Umbilical cord (tissue), 2 donors: ENCODE measurements around the gene CDH22. TPM values are rescaled to one million over a fixed set of nuclear protein-coding genes. Genes with fewer than 3 reads are reported as not detected.
A peak's percentile ranks its signal among the peaks of the same experiment; 100 is the strongest.

Experiments used
- DNase-seq: peaks from one replicate; pipeline ENCODE4 v3.0.0-alpha.2; 2015; ENCODE audit warnings: low spot score
- total RNA-seq: library from RNA; depleted of rRNA; stranded (reverse); fragments of >200 nt; gene quantifications from one replicate; pipeline ENCODE4 v1.2.3, GENCODE V29; 2014; ENCODE audit warnings: low replicate concordance; ENCODE audit not compliant: insufficient read depth

Gene CDH22, protein sequence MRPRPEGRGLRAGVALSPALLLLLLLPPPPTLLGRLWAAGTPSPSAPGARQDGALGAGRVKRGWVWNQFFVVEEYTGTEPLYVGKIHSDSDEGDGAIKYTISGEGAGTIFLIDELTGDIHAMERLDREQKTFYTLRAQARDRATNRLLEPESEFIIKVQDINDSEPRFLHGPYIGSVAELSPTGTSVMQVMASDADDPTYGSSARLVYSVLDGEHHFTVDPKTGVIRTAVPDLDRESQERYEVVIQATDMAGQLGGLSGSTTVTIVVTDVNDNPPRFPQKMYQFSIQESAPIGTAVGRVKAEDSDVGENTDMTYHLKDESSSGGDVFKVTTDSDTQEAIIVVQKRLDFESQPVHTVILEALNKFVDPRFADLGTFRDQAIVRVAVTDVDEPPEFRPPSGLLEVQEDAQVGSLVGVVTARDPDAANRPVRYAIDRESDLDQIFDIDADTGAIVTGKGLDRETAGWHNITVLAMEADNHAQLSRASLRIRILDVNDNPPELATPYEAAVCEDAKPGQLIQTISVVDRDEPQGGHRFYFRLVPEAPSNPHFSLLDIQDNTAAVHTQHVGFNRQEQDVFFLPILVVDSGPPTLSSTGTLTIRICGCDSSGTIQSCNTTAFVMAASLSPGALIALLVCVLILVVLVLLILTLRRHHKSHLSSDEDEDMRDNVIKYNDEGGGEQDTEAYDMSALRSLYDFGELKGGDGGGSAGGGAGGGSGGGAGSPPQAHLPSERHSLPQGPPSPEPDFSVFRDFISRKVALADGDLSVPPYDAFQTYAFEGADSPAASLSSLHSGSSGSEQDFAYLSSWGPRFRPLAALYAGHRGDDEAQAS
- total RNA-seq, result 0.24 TPM

DNA sequence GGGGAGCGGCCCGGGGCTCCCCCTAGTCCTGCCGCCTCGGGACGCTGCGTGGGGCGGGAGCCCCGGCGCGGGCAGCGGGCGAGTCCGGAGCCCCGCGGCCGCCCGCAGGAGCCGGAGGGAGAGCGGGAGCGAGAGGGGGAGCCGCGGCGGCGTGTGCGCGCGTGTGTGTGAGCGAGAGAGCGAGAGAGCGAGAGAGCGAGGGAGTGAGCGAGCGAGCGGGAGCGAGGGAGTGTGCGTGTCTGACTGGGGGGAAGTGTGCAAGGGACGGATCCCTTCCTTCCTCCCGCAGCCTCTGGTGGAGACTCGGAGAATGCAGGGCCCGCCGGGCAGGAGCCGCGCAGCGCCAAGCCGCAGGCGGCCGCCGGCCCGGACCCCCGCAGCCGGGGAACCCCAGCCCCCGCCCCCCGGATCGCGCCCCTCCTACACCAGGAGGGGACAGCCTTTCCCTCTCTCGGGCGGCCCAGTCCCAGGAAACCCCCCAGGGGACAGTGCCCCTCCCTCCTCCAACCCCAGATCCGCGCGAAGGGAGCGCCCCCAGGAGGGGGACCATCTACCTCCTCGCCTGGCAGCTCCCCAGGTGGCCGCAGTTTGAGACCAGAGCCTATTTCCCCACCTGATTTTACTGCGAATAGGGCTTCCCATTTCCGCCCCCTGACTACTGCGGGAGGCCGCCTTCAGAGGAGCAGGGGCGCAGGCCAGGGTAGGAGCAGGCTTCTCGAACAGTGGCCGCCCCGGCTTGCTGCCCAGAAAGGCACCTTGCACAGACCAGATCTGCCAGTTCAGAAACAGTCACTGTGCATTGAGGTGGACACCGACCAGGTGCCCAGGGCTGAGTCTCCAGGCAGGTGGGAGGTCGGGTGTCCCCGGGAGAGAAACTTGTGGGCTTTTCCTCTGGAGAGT, at the start of gene CDH22:
Gene CDH22, minus strand, starts transcription at position 241 of the 900 bp plus-strand sequence. CDS start 57,204 bp downstream, outside the sequence.
- DNase-seq, result peak; percentile 48

DNA sequence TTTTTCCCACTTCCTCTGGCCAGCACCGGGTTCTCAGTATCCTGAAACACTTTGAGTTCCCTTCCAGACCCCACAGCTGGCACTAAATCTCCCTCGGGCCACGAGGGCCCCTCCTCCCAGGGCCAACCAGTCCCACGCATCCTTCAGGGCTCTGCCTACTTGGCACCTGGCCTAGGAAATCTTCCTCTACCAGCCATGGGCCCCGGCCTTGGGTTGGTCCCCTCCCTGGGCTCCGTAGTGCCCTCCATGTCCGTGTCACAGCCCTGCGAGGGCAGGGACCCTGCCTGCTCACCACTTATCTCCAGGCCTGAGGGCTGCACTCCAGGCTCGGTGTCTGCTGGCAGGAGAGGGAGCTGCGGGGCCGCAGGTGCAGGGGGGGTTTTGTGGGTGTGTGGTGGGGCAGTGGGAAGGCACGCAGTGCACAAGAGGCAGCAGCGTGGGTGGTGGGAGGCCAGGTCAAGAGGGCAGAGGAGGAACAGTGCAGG, 48.8 kb upstream of the CDH22 start:
- DNase-seq, result no peak

DNA sequence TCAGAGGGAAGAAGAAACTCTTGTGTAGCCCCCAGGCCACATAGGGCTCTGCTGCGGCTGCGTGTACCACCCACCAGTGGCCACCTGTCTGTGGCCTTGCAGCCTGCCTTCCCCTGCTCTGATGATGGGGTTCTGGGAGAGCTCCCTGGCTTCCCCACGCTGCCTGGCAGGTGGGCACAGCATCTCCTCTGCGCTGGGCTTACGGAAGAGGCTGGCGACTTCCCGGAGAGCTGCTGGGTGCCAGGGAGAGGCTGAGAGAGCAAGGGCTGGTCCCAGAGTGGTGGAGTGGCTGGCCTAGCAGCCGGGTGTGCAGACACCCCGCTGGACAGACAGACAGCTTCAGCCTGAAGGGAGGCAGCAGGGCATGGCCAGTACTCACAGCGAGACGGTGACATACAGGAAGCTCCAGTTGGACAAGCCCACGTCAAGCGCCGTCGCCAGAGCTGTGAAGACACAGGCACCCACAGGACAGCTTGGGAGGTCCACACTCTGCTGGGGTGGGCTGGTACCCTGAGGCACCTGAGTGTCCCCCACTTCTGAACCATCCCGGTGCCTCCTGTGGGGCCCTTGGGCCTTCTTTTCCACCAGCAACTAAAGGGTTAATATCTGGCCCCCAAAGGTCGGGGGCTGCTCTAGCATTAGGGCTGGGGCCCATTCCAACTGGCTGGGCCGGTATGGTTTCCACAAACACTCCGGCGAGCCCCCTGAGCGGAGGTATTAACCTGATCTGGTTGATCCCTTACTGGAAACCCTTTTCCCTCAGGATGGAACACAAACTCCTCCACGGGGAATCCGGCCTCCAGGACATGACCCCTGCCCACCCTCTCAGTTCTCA, 48.1 kb upstream of the CDH22 start:
- no peak for DNase-seq

DNA sequence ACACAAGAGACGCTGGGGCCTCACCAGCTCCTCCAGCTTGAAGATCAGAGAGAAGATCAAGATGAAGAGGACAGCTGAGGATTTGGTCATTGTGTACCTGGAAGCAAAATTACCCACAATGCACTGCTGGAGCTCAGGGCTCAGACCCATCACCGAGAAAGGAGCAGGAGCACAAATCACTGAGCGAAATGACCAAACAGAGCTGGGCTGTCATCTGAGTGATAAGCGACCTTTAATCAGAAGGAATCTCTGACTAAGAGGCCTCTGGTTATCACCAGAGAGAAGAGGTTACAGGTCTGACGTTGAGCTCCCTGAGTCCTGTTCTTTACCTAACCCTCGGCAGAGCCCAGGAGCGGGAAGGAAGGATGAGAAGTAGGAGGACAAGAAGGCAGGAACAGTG, 47.5 kb upstream of the CDH22 start:
- no peak for DNase-seq

DNA sequence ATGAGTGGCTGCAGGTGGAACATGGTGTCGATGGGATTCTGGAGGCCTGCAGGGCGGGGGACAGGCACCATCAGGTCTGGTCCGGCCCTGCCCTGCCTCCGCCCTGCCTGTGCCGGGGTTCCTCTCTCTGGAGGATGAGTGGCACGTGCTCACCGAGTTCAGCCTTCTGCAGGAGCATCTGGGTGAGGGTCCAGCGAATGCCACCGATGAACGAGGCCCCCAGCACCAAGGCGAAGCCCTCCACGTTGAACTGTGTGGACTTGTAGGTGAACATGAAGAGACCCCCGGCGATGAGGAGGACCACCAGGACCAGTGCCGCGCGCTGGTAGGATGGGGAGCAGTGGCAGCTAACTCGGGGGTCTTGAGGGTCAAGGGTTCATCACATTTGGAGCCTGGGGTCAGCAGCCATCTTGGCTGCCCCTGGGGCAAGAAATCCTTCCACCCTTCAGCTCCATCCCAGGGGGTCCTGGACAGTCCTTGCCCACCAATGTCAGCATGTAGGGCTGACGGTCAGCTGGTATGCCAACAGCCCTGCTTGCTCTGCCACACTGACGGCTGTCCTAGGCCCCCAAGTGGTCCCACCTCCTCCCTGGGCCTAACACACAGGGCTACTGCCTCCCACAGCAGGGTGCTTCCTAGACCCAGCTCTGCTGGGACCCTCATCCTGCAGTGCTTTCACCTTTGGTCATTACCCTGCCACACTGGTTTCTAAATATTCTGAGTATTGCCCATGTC, 46.8 kb upstream of the CDH22 start:
- no peak for DNase-seq

DNA sequence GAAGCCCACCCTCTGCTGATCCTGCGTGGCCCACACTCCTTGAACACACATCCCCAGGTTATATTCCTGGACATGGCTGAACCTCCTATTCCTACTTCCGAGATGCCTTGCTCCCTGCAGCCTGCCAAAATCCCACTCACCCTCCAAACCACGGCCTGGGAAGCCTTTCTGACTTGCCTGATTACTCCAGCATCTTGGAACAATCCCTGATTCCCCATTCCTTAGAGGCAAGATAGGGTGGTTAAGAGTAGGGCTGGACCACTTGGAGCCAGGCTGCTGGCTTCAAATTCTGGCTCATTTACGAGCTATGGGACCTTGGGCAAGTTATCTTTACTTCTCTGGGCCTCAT, 45.9 kb upstream of the CDH22 start:
- DNase-seq, result no peak

DNA sequence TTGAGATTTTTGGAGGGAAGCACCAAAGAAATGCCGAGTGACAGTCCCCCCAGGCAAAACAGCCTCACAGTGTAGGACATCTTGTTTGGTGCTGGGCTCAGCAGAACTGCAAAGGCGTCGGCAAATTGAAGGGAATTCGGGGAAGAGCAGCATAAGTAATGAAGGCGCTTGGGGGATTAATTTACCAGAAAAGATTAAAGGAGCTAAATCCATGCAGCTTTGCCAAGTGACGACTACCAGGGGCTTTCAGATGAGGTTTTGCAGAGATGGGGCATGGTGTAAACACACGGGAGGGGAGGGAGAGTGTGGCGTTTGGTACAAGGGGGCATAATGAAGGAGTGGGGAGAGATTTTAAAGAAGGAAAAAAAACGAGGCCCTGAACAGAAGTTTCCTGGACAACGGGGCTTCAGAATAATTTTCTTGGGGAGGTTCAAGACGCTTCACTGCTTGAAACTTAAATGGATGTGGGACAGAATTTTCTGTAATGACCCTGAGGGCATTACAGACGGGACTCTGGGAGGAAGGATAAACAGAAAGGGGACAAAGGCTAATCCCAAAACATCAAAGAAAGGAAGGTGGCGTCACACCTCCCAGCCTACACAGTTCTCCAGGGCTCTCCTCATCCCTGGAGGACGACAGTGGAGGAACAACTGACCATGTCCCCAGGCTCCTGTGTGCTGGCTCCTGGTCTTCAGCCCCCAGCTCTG, 45.4 kb upstream of the CDH22 start:
- no peak for DNase-seq

DNA sequence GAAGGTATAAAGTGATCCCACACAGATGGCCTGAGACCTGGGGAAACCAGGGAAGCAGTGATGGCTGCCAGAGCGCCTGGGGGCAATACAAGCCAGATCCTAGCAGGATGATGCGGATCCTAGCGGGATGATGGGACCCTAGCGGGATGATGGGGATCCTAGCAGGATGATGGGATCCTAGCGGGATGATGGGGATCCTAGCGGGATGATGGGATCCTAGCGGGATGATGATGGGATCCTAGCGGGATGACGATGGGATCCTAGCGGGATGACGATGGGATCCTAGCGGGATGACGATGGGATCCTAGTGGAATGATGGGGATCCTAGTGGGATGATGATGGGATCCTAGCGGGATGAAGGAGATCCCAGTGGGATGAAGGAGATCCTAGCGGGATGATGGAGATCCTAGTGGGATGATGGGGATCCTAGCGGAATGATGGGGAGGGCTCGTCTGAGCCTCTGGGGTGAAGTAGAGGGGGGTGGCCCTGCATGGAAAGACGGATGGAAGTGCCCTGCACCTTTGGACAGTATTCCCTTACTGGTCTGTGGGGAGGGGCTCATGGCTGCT, 44.2 kb upstream of the CDH22 start:
- no peak for DNase-seq

DNA sequence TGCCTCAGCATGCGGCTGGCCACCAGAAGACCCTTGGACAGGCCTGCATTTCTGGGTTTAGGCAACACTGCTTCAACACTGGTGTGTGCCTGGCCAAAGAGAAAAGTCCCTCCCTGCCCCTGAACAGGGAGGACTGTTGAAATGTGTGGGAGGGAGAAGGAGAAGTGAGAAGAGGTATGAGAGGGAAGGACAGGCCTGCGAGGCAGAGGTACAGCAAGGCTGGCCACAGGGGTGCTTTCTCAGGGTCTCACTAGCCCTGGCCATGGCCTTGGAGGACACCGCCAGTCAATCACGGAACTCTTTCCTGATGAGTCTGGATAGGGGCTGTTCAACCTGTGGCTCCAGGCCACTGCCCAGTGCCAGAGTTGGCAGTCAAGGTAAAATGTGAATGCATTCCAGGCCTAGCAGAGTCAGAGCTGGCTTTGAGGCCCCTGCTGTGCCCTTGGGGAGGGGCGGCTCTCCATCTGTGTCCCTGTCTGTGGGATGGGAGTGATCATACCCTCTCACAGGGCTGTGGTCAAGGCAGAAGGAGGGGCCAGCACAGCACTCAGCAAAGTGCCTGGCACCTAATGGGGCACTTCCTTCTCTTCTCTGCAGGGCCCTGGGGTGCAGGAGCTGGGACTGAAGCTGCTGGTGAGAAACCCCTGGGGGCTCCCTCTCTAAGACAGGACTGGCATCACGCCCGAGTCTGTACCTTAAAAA, 43.2 kb upstream of the CDH22 start:
- no peak for DNase-seq

DNA sequence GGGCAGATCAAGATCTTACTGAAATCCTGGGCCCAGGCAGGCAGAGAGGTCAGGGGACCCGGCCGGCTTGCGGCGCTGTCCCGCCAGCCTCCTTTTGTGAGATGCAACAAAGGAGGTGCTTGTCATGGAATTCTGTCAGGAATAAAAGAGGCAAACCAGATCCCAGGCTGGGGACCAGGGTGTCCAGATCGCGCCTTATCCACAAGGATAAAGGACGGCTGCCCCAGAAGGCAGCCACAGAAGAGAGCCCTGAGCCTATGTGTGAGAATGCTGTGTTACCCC, 42.6 kb upstream of the CDH22 start:
- no peak for DNase-seq

DNA sequence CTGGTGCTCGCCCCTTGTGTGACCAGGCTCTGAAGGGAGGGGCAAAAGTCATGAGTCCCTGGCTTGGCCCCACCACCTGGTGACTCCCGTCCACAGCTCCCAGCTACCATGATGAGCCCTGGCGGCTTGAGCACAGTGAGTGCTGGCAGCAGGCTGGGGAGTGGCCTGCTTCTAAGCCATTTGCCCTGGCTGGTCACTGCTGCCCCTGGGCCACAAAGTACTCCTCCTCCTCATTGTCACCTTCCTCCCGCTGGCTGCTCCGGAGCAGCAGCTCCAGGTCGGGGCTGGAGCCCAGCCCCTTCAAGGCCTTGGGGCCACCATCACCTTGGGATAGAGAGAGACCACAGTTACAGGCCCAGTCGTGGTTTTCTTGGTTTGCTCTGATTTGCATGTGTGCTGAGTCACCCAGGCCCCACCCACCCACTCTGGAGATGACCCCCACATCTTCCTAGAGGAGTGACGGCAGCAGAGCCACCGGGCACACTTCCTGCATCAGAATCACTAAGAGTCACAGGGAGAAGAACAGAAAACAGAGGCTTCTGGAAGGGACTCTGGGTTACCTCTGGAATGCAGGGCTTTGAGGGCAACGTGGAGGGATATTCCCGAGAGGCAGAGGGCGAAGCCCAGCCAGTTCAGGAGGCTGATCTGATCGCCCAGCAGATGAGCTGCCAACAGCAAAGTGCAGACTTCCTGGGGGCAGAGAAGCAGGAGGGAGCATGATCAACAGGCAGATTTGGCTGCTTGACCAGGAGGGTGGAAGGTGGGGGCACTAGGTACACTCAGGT, 42.1 kb upstream of the CDH22 start:
- peak; percentile 62 for DNase-seq

DNA sequence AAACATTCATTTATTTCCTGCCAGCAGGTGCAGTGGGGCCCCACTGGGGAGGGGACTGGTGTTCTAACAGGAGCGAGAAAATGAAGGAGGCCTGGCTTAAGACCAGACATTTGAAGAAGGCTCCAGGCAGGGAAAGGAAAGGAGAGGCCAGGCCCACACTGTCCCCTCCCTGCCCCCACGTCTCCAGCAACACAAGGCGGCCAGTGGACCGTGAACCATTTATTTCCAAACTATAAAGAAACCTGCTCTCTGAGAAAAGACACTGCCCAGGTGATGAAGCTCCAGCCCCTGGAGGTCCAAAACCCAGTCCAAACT, 41.4 kb upstream of the CDH22 start:
- DNase-seq, result no peak

DNA sequence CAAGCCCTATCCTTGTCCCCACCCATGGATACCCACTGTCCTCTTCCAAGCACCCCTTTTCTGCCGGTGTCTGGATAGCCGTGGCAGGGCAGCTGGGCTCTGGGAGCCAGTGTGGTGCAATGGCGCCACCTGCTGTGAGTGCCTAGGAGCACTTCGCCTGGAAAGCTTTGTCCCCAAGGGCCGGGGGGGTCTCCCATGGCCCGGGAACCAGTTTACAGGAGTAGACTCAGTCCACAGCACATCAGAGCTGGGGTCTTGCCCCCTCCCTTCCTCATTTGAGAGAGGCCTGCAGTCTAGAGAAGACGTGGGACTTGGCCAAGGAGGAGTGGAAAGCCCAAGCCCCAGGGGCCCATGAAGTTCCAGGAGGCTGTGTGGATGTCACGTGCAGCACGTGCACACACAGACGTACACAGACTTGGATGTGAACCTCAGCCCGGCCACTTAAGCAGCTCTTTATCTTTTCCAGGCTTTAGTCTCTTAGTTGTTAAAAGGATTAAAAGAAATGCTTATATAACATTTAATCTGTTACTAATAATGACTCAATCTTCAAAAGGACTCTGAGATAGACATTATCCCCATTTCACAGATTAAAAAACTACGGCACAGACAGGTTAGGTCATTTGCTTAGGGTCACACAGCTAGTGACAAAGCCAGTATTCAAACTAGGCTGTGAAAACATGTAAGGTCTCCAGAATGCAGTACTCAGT, 40.9 kb upstream of the CDH22 start:
- DNase-seq, result peak; percentile 66

DNA sequence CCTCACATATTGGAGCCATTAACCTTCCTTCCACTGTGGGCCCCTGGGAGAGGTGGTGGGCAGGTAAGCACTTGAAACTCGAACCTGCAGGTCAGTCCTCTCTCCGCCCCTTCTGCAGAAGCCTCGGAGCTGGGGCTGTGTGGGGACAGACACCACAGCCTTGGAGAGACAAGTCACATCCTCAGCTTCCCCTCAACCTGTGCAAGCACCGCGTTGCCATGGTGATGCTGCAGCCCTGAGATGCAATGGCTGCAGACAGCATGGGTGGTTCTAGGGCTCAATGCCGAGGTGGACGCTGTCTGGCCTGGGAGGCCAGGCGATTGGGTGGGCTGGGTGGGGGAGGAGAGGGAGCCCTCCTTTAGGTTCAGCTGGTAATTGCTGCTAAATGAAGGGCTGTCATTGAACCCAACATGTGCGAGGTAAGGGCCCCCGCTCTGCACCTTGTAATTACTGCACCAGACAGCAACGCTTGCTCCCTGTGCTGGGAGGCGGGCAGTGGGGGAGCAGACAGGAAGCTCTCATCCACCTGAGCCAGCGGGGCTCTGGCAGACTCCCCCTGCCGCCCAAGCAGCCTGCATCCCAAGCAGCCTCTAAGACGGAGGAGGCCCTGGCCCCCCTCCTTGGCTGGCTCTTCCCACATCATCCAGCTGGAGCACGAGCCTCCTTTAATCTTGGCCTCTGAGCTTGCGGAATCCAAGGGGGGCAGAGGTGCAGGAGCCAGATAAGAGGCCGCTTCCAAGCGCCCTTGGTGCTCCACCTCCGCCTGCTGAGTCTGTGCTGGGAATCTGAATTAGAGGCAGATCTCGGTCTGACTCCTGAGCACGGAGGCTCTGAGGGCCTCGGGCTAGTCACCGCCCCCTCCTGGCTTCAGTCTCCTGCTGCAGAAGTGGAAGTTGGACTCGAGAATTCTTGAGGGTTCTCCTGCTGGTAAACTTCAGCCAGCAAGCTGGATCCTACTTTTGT, 39.8 kb upstream of the CDH22 start:
- DNase-seq, result peak; percentile 80

DNA sequence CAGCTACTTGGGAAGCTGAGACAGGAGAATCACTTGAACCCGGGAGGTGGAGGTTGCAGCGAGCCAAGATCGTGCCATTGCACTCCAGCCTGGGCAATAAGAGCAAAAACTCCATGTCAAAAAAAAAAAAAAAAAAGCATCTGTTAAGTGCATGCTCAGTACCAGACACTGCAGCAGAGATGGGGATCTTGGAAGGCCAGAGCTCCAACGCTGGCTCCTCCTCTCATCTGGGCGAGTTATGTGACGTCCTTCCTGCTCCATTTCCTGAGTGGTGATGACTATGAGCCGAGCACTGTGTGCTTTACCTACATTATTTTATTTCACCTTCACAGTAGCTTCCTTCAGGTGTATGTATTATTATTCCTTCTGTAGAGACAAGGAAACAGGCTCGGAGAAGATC, 38.5 kb upstream of the CDH22 start:
- DNase-seq, result no peak

DNA sequence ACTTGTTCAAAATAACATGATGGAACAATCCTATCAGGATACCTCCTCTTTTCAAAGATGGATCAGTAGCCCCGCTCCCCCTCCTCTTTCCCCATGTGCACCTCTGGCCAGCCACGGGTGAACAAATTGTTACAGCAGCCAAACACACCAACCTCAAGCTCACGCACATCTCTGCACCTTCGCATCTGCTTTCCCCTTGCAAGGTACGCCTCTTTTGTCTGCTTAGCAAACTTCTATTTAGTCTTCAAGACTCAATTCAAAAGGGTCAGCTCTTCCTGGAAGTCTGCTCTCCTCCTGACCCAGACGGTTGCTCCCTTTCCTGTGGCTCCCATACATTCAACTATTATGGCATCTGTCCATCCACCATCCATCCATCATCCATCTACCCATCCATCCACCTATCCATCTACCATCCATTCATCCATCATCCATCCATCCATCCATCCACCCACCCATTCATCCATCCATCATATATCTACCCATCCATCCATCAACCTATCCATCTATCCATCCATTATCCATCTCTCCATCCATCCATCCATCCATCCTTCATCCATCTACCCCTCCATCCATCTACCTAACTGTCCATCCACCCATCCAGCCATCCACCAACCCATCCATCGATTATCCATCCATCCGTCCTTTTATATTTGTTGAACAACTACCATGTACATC, 36.3 kb upstream of the CDH22 start:
- no peak for DNase-seq
